Measurements from ENCODE around the gene PLEKHA3.

GRCh38 chr2:178531168-178531567, 50.9 kb downstream of the PLEKHA3 start:
- TF ChIP-seq NKRF (IDR thresholded peaks at IDR 0.05; ENCODE audit: borderline replicate concordance) (no peak), ZHX1 (conservative IDR thresholded peaks at IDR 0.05; ENCODE audit: low read length) (no peak), POLR2AphosphoS5 (IDR thresholded peaks at IDR 0.05; ENCODE audit: control insufficient read depth, insufficient read depth, low read depth, low read length) (no peak)
